EL (cell line): ENCODE measurements around the gene SARS1.
"Not testable (repeated sequence)": the region's sequence is repeated elsewhere in the genome, so short reads cannot be mapped to it uniquely, and the experiment has no call there.

Experiments used
- DNase-seq: peaks from one replicate; pipeline ENCODE4 v3.0.0-alpha.2; 2016

Gene SARS1

GRCh38 chr1:109279615-109280278 is 66.0 kb downstream of the SARS1 start:
- DNase-seq = no peak

GRCh38 chr1:109280862-109281261 is 67.1 kb downstream of the SARS1 start:
- DNase-seq = no peak

DNA sequence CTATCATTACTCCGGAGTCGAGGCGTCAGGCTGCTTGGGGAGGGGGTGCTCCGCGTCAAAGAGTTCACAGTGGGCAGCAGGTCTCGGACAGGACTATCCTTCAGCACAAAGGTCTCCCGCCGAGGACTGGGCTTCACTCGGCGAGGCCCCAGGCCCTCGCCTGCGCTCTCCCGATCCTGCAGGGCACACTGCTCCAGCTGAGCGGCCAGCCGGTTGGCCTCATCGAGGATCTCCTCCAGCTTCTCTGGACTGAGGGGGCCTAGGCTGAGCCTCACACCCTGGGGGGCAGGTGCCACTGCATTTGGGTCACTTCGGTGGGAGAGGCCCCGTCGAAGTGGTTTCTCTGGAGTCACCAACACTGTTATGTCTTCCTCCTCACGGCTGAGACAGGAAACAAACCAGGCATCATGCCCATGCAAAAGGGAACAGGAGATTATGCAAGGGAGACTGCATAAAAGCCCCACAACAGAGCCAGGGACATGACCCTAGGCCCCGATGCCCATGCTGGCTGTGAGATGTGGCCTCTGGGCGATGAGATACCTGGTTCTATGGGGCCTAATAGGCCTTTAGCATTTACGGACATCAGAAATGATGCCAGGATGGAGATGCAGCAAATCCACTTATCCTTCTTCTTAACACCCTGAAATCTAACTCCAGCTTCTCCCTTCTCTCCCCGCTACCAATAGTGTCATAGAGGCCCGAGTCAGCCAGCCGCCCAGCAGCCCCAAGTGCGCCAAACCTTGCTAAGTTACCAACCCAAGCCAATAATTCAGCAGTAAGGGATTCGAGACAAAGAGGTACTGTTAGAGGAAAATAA is 68.2 kb downstream of the SARS1 start:
- peak; percentile 43 for DNase-seq

DNA sequence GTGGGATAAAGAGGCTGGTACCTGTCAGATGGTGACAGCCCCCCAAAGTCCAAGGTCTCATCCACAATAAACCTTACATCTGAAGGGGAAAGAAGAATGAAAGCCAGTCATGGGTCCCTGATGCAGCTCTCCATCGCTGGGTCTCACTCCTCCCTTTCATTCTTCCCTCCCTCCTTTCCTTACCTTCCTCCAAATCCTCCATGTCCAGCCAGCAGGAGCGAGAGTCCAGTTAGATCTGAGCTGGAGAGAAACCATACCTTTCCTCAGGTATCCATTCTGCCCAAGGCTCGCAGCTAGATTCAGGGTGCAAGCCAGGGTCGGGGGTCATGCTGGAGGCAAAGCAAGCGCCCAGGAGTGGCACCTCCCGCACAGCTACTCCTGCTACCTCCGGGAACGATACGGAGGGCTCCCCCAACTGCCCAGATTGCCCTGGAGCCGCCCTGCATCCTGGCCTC is 68.8 kb downstream of the SARS1 start:
- no peak for DNase-seq

- peak; percentile 97 for DNase-seq
These were observed 69.4 kb downstream of the SARS1 start, which contains the start of gene PSRC1 for GRCh38 chr1:109282952-109283747. Gene PSRC1 (minus strand): TSS chr1:109283145.

- no peak for DNase-seq
These were observed 70.3 kb downstream of the SARS1 start for GRCh38 chr1:109283748-109284600.

DNA sequence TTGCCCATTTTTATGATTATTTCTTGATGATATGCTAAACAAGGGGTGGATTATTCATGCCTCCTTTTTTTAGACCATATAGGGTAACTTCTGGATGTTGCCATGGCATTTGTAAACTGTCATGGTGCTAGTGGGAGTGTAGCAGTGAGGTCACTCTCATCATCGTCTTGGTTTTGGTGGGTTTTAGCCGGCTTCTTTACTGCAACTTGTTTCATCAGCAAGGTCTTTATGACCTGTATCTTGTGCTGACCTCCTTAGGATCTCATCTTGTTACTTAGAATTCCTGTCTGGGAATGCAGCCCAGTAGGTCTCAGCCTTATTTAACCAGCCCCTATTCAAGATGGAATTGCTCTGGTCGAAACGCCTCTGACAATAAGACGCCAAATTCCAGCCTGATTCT is 73.0 kb downstream of the SARS1 start:
- not testable (repeated sequence) for DNase-seq
